ENCODE data around the gene CUEDC1.
"Not testable (repeated sequence)": the region's sequence is repeated elsewhere in the genome, so short reads cannot be mapped to it uniquely, and the experiment has no call there.

Gene CUEDC1

GRCh38 chr17:57985675-57985974, 30.4 kb upstream of the CUEDC1 start:
- FAIRE-seq = peak; percentile 89
- peak; percentile 62 for DNase-seq (ENCODE audit: low spot score)

GRCh38 chr17:57984936-57985674, 29.9 kb upstream of the CUEDC1 start:
- no peak for DNase-seq (ENCODE audit: low spot score)
- FAIRE-seq = no peak

- FAIRE-seq (no peak), DNase-seq (ENCODE audit: low spot score) (no peak)
Measured at GRCh38 chr17:57984261-57984890, 29.2 kb upstream of the CUEDC1 start.

- DNase-seq (ENCODE audit: low spot score) = no peak
Measured at GRCh38 chr17:57983446-57983845, 28.2 kb upstream of the CUEDC1 start.

GRCh38 chr17:57982452-57983170, 27.4 kb upstream of the CUEDC1 start:
- no peak for DNase-seq (ENCODE audit: low spot score)
- no peak for FAIRE-seq

More at GRCh38 chr17:57983446-57983845, 28.2 kb upstream of the CUEDC1 start:
- FAIRE-seq = no peak

- no peak for FAIRE-seq
- no peak for DNase-seq (ENCODE audit: low spot score)
Measured at GRCh38 chr17:57980522-57980921, 25.3 kb upstream of the CUEDC1 start.

GRCh38 chr17:57979076-57979475, 23.9 kb upstream of the CUEDC1 start:
- FAIRE-seq = no peak
- no peak for DNase-seq (ENCODE audit: low spot score)

- FAIRE-seq = no peak
- no peak for DNase-seq (ENCODE audit: low spot score)
Measured at GRCh38 chr17:57976594-57976993, 21.4 kb upstream of the CUEDC1 start.

- DNase-seq (ENCODE audit: low spot score) (no peak), FAIRE-seq (no peak)
Measured at GRCh38 chr17:57975044-57975443, 19.8 kb upstream of the CUEDC1 start.

GRCh38 chr17:57974053-57974824, 19.0 kb upstream of the CUEDC1 start:
- FAIRE-seq; DNase-seq (ENCODE audit: low spot score): not testable (repeated sequence)

GRCh38 chr17:57972151-57972550, 16.9 kb upstream of the CUEDC1 start:
- FAIRE-seq (no peak), DNase-seq (ENCODE audit: low spot score) (no peak)

- FAIRE-seq (no peak), DNase-seq (ENCODE audit: low spot score) (no peak)
Measured at GRCh38 chr17:57971572-57971971, 16.4 kb upstream of the CUEDC1 start.

- FAIRE-seq = no peak
- DNase-seq (ENCODE audit: low spot score) = peak; percentile 50
Measured at GRCh38 chr17:57970710-57971109, 15.5 kb upstream of the CUEDC1 start.

- no peak for FAIRE-seq
- DNase-seq (ENCODE audit: low spot score) = no peak
Measured at GRCh38 chr17:57968456-57968855, 13.2 kb upstream of the CUEDC1 start.

- DNase-seq (ENCODE audit: low spot score) = no peak
- FAIRE-seq = no peak
Measured at GRCh38 chr17:57966875-57967274, 11.7 kb upstream of the CUEDC1 start.

- FAIRE-seq = no peak
- DNase-seq (ENCODE audit: low spot score) = no peak
Measured at GRCh38 chr17:57966246-57966645, 11.0 kb upstream of the CUEDC1 start.

- FAIRE-seq = no peak
Measured at GRCh38 chr17:57965521-57966160, 10.4 kb upstream of the CUEDC1 start.

GRCh38 chr17:57963149-57963511, 7.9 kb upstream of the CUEDC1 start:
- no peak for DNase-seq (ENCODE audit: low spot score)
- no peak for FAIRE-seq

More at GRCh38 chr17:57965521-57966160, 10.4 kb upstream of the CUEDC1 start:
- no peak for DNase-seq (ENCODE audit: low spot score)

GRCh38 chr17:57962279-57963148, 7.3 kb upstream of the CUEDC1 start:
- no peak for FAIRE-seq
- DNase-seq (ENCODE audit: low spot score) = no peak

GRCh38 chr17:57959929-57960328, 4.7 kb upstream of the CUEDC1 start:
- FAIRE-seq (no peak), DNase-seq (ENCODE audit: low spot score) (no peak)
